HG03139 (cell line): ENCODE results near the gene PLA2G4F.

Experiments
- ATAC-seq: cut with Tn5 transposase; IDR thresholded peaks from one replicate; pipeline ENCODE4 v1.9.1; 2021; ENCODE audit not compliant: unreplicated experiment

PLA2G4F gene, protein sequence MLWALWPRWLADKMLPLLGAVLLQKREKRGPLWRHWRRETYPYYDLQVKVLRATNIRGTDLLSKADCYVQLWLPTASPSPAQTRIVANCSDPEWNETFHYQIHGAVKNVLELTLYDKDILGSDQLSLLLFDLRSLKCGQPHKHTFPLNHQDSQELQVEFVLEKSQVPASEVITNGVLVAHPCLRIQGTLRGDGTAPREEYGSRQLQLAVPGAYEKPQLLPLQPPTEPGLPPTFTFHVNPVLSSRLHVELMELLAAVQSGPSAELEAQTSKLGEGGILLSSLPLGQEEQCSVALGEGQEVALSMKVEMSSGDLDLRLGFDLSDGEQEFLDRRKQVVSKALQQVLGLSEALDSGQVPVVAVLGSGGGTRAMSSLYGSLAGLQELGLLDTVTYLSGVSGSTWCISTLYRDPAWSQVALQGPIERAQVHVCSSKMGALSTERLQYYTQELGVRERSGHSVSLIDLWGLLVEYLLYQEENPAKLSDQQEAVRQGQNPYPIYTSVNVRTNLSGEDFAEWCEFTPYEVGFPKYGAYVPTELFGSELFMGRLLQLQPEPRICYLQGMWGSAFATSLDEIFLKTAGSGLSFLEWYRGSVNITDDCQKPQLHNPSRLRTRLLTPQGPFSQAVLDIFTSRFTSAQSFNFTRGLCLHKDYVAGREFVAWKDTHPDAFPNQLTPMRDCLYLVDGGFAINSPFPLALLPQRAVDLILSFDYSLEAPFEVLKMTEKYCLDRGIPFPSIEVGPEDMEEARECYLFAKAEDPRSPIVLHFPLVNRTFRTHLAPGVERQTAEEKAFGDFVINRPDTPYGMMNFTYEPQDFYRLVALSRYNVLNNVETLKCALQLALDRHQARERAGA

DNA sequence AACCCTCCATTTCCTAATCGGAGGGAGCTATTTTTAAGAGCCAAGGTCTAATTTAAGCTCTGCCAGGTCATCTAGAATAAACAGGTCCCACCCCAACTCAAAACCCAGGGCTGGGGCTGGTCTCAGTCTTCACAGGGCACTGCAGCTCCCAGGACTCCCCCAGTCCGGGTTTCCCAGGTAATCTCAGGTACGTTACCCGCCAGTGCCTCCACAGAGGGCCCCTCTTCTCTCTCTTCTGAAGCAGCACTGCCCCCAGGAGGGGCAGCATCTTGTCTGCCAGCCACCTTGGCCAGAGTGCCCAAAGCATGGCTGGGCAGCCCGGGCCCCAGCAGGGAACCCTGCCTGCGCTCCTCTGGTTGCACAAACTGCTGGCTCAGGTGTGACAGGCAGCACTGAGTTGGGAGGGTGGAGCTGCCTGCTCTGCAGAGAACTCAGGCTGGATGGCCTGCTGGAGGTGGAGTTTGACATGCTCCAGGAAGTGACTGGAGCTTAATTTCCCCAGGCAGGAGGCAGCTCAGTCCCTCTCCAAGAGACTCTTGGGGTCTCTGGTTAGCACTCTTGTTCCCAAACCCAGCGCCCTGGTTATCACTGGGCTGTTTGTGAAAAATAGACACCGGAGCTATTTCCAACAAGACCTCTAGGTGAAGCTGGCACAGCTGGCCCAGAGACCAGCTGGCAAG is at the start of gene PLA2G4F:
TSS of gene PLA2G4F (minus strand) at position 394 of the 680 bp plus-strand sequence. CDS start at position 307, 87 bp downstream.
- no peak for ATAC-seq

GRCh38 chr15:42203891-42204290 is 47.5 kb upstream of the PLA2G4F start:
- ATAC-seq, result no peak

GRCh38 chr15:42202653-42203052 is 46.2 kb upstream of the PLA2G4F start:
- ATAC-seq, result no peak

DNA sequence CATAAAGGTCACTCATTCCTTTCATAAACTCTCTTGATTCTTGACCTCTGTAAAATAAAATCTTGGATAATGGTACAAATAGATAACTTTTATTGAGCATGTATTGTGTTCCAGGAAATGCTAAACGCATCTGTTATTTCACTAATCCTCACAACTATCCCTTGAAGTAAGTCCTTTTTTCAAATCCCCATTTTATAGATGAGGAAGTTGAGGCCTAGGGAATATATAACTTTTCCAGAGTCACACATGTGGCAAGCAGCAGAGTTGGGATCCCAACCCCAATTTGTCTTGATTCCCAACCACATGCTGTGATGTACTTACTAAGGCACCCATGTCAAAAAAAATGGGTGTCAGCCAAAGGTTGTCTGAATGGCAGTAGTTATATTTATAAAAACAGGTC is 45.4 kb upstream of the PLA2G4F start:
- no peak for ATAC-seq

GRCh38 chr15:42199126-42199525 is 42.7 kb upstream of the PLA2G4F start:
- ATAC-seq, result no peak

DNA sequence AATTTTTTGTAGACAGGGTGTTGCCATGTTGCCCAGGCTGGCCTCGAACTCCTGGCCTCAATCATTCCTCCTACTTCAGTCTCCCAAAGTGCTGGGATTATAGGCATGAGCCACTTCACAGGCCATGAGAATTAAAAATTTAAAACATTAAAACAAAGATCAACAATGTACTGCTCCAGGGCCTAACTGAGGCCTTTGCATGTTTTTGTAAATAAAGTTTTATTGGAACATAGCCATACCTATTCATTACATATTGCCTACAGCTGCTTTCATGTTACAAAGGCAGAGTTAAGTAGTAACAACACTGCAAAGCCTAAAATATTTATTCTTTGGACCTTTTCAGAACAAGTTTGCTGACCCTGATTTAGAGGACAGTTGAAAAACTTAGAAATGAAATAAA is 42.1 kb upstream of the PLA2G4F start:
- no peak for ATAC-seq

- no peak for ATAC-seq
Observed at GRCh38 chr15:42194513-42194912, 38.1 kb upstream of the PLA2G4F start.

DNA sequence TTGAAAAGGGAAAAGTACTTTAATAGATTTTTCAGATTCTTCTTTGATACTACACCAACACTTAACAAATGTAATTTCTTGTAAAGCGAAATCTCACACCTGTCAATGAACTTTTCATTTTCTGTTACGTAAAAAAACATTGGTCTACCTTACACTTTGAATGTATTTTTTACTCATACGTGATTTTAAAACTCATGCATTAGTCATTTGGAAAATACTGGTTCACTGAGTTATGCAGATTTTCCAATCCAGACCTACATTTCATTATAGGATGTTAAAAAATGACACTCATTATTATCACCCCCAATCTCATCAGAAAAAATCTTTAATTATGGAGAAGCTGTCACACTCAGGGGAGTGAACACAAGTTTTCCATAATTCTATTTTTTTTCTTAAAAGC is 36.9 kb upstream of the PLA2G4F start:
- no peak for ATAC-seq

DNA sequence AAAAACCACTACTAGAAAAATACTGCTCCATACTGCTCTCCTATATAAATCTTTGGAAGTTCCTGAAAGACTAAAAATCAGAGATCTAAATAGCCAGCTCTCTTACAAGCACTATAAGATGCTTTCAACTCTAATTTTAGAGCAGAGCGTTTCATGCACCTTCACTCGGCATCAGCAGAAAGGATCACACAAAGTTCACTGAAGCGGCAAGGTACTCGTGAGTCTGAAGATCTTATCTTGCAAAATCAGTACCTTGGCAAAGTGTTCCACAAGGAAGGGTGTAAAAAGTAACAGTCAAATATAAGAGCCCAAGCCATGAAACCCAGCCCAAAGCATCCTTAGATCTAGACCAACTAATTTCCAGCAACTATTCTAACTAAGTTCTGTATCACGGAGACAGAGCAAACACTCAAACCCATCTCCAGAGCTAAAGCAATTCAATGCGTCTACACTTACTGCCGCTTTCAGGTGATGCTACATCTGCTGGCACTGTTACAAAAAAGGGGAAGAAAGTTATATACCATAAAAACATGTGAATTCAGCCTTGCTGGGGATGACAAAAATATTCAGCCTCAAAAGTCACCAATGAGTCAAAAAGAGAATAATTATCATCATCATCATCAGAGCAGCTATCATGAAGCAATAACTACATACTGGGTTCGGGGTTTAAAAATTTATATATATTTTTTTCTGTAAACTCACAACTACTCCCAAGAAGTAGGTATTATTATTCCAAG is 35.3 kb upstream of the PLA2G4F start:
- no peak for ATAC-seq

DNA sequence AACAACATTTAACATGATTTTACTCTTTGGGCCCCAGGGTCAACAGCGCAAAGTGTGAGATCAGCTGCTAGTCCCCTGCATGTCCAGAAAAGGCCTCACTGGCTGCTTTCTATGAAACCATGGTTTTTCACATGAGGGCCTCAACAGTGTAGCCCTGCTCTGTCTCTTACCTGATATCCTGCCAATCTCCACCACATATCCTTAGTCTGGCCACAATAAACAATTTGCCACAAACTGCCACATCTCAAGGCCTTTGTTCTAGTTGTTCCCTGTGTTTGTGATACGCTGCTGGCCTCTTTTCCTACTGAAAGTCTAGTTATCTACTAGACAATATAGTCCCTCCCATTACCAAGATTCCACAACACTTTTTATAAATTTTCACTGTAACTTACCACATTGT is 33.9 kb upstream of the PLA2G4F start:
- ATAC-seq, result no peak

GRCh38 chr15:42185801-42186200 is 29.4 kb upstream of the PLA2G4F start:
- ATAC-seq, result no peak

DNA sequence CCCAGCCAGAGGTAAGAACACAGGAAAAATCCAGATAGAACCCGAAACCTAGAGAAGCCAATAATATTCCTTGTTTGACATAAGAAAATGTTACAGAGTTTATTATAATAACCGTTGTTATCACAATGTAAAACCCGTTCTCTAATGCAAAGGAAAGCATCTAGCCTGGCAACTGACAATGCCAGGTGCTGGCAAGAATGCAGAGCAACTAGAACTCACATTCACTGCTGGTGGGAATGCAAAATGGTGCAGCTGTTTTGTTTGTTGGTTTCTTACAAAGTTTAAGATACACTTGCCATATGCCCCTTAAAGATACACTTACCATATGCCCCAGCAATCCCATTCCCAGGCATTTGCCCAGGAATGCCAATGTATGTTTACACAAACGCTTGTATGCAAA is 28.3 kb upstream of the PLA2G4F start:
- no peak for ATAC-seq

- ATAC-seq, result no peak
Observed at GRCh38 chr15:42184296-42184695, 27.9 kb upstream of the PLA2G4F start.

- ATAC-seq, result no peak
Observed at GRCh38 chr15:42182961-42183360, 26.5 kb upstream of the PLA2G4F start.

- no peak for ATAC-seq
Observed at GRCh38 chr15:42182328-42182886, 26.0 kb upstream of the PLA2G4F start.

DNA sequence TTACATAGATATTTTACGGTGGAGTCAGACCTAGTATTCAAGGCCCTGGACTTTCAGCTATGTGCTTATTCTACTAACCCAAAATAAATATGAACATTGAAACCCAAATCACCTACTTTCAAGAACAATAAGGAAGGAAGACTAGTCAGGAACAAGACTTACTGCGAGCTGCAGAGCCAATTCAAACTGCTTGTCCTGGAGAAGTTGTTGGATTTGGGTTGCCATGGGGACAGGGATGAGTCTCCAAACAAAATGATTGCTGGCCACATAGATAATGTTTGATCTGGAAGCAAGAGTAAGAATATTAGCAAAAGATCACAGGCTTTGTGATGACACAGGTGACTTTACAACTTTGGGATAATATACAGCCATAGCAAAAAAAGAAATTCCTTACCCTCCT is 21.6 kb upstream of the PLA2G4F start:
- ATAC-seq, result no peak

DNA sequence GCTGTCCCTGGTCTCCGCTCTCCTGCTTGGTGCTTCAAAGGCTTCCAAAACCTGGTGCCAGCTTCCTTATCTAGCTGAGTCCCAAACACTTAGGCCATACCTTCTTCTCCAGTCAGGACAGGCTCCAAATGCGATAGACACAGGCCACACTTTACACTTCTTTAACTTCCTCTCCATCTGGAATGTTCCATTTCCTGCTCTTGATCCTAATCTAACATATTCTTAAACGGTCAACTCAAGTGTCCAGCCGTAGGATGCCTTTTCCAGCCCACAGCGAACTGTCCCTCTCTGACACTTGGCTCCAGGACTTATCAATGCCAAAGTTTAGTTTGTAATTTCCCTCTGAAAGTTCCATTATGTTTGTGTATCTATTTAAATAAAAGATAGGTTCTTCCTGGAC is 19.2 kb upstream of the PLA2G4F start:
- no peak for ATAC-seq

GRCh38 chr15:42172475-42172874 is 16.0 kb upstream of the PLA2G4F start:
- ATAC-seq, result no peak

DNA sequence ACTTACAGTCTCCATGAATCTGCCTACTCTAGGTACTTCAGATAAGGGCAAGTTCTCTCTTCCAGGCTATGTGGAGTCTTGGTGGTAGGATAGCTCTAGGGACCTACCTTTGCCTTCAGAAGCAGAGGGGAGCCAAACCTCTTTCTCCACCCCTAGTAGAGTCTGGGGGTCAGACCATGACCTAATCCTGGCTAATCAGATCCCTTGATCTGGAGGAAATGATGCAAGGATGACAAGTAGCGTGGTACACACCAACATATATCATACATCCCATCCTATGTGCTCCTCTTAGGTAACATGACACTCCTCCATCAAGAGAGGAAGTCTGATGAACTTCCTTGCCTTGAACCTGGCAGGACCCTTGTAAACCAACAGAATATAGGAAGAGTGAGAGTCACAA is 15.4 kb upstream of the PLA2G4F start:
- ATAC-seq, result no peak

GRCh38 chr15:42171122-42171521 is 14.7 kb upstream of the PLA2G4F start:
- no peak for ATAC-seq
